Activated CD4-positive, alpha-beta T cell treated with anti-CD3 and anti-CD28 coated beads, Interleukin-2, Interleukin-4, amounts not matched to agents 100 ng/mL and 50 ng/mL, durations not matched to agents 16 hours and 8 hours (primary cell): Measurements from ENCODE around the gene CEP350.
"Not testable (repeated sequence)": the region's sequence is repeated elsewhere in the genome, so short reads cannot be mapped to it uniquely, and the experiment has no call there.

Experiments used
- DNase-seq: peaks from one replicate; pipeline ENCODE4 v3.0.0-alpha.2; 2020; ENCODE audit warnings: low spot score

Gene CEP350

GRCh38 chr1:179950651-179951050, 4.0 kb upstream of the CEP350 start:
- DNase-seq: no peak

- DNase-seq: no peak
These were observed 3.0 kb upstream of the CEP350 start for GRCh38 chr1:179951383-179952144.

GRCh38 chr1:179952186-179952585, 2.4 kb upstream of the CEP350 start:
- no peak for DNase-seq

- peak; percentile 51 for DNase-seq
These were observed 577 bp upstream of the CEP350 start for GRCh38 chr1:179953974-179954492.

DNA sequence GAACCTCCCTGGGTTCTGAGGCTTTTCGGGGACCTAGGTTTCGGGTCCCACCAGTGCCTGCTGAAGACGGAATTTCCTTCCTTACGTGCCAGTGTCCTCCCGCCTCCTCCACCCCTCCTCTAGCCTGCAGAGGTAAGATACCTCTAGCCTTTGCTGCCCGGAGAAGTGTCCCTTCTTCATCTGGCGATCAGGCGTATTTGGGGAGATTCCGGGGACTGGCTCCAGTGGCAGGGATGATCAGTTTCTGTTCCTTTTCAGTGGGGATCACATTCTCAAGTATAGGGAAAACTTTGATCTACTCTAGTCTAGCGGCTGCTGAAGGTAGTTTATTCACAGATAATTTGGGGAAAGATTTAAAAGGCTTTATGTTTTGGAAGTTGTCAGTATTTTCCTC, 674 bp downstream of the CEP350 start:
- peak; percentile 25 for DNase-seq

- no peak for DNase-seq
These were observed 1.1 kb downstream of the CEP350 start for GRCh38 chr1:179955731-179956130.

- DNase-seq: no peak
These were observed 3.7 kb downstream of the CEP350 start for GRCh38 chr1:179958359-179958758.

DNA sequence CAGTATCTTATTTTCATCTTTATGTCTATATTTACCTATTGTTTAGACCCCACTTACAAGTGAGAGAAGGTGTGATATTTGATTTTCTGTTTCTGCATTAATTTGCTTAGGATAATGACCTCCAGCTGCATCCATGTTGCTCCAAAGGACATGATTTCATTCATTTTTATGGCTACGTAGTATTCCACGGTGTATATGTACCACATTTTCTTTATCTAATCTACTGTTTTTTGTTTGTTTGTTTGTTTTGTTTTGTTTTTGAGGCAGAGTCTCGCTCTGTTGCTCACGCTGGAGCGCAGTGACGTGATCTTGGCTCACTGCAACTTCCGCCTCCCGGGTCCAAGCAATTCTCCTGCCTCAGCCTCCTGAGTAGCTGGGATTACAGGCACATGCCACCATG, 7.6 kb downstream of the CEP350 start:
- DNase-seq: not testable (repeated sequence)

GRCh38 chr1:179966551-179966950, 11.9 kb downstream of the CEP350 start:
- no peak for DNase-seq

DNA sequence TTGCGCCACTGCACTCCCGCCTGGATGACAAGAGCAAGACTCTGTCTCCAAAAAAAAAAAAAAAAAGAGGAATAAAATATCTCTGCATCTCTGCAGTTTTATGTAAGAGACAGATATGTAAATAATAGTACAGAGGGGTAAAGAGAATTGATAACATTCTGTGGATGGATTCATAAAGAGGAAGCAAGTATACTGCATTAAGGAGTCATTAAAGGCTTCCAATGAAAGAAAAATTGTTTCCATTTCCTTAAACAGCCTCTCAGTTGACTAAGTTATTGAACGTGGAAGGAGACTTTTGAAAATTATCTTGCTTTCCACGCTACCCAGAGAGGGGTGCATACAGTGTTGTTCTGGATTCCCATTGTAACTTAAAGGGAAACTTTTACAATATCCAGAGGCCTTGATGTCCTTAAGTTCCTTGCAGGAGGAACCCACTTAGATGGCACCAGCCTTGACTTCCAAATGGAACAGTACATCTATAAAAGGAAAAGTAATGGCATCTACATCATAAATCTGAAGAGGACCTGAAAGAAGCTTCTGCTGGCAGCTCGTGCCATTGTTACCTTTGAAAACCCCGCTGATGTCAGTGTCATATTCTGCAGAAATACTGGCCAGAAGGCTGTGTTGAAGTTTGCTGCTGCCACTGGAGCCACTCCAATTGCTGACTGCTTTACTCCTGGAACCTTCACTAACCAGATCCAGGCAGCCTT, 13.8 kb downstream of the CEP350 start:
- no peak for DNase-seq

- DNase-seq: no peak
These were observed 14.6 kb downstream of the CEP350 start for GRCh38 chr1:179968994-179969919.

DNA sequence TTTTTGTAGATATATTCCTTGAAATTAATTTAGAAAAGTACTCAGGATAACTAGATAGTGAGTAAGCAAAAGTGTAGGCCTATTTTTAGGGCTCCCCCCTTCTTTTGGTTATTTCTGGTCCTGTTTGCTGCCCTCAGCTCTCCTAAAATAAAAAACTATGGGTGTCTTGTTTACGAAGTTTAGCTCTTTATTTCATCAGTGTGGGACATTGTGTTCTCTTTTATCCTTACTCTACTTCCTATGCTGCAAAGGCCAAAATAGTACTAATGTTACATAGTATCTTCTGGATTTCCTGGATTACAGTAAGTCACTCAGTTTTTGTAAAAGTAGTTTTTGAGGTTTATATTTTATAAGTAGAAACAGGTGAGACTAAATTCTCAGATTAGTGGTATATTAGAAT, 15.4 kb downstream of the CEP350 start:
- DNase-seq: no peak

DNA sequence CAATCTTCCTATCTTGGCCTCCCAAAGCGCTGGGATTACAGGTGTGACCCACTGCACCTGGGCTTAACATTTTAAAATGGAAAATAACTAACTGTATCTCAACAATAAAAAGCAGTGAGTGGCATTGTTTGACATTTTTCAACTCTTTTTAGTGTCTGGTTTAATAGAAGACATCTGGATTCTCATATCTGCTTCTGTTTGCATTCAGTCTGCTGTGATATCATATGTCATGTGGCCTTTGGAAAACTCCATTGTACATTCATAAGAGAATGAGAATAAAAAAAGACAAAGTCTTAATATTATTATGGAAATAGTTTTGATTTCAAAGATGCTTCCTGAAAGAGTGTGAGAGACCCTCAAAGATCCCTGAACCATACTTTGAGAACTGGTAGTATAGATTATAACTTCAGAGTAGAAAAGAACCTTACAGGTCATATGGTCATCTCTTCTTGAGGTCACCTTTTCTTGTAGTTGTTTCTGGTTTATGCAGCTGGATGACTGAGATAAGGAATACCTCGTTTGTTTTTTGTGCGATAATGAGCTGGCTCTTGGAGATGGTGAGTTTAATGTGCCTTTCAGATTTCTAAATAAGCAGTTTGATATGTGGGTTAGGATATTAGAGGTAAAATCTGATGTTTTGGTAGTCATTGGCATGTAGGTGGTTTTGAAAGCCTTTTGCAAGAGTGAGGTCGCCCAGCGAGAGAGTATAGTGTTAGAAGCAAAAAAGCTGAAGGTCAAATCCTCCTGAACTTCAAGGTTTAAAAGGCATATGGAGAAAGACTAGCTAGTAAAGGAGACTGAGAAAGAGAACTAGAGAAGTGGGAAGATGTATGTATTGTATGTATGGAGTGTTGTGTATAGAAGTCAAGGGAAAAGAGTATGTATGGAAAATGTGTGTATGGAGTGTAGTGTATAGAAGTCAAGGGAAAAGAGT, 17.2 kb downstream of the CEP350 start:
- no peak for DNase-seq

GRCh38 chr1:179973198-179974110, 18.8 kb downstream of the CEP350 start:
- DNase-seq: no peak

- DNase-seq: no peak
These were observed 22.5 kb downstream of the CEP350 start for GRCh38 chr1:179976970-179977651.

DNA sequence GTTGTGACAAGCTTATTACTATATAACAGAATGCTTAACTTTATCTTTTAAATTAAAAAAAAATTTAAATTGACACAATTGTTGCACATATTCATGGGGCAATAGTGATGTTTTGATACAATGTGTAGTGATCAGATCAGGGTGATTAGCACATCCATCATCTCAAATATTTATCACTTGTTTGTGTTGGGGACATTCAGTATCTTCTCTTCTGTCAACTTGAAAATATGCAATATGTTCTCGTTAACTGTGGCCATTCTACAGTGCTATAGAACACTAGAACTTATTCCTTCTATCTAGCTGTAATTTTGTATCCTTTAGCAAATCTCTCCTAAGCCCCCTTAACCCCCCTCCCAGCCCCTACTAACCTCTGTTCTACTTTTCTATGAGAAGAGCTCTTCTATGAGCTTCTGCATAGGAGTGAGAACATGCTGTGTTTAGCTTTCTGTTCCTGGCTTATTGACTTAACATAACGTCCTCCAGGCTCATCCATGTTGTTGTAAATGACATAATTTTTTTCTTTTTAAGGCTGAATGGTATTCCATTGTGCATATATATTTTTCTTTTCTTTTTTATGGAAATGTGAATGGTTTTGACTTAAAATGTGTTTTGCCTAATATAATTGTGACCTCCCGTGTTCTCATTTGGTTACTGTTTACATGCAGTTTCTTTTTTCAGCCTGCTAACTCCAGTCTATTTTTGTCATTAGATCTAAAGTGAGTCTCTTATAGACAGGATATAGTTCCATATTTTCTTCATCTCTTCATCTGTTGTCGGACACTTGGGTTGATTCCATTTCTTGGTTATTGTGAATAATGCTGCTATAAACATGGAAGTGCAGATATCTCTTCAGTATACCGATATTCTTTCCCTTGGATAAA, 23.8 kb downstream of the CEP350 start:
- DNase-seq: no peak

- DNase-seq: no peak
These were observed 29.5 kb downstream of the CEP350 start for GRCh38 chr1:179984101-179984500.

DNA sequence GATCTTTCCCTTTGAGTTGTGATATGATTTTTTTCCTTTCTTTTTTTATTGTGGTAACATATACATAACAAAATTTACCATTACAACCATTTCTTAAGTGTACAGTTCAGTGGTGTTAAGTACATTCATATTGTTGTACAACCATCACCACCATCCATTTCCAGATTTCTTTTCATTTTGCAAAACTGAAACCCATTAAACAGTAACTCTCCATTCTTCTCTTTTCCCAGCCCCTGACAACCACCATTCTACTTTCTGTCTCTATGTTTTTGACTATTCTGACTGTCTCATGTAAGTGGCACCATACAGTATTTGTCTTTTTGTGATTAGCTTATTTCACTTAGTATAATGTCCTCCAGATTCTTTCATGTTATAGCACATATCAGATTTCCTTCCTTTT, 30.3 kb downstream of the CEP350 start:
- no peak for DNase-seq
